BE2C (cell line): Measurements from ENCODE around the gene ZNG1A.
"Not testable (repeated sequence)": the region's sequence is repeated elsewhere in the genome, so short reads cannot be mapped to it uniquely, and the experiment has no call there.

Experiments
- DNase-seq: peaks from one replicate; pipeline ENCODE4 v3.0.0-alpha.2; 2020
- H3K27me3 ChIP-seq: fragments of 250-450 bp; sonication (Bioruptor Pico); 2 replicates; pipeline ENCODE4 v1.5.1; 2020; ENCODE audit warnings: mild to moderate bottlenecking
- H3K36me3 ChIP-seq: fragments of 250-450 bp; sonication (Bioruptor Pico); 2 replicates; pipeline ENCODE4 v1.5.1; 2020; ENCODE audit warnings: mild to moderate bottlenecking
- H3K4me1 ChIP-seq: fragments of 250-450 bp; sonication (Bioruptor Pico); 2 replicates; pipeline ENCODE4 v1.5.1; 2020
- H3K4me3 ChIP-seq: 2 replicates; pipeline ENCODE4 v1.5.1; 2011; ENCODE audit warnings: low read depth, low read length
- H3K9me3 ChIP-seq: fragments of 250-450 bp; sonication (Bioruptor Pico); 2 replicates; pipeline ENCODE4 v1.5.1; 2020
- TF ChIP-seq, protein P1 (sequence below): IDR thresholded peaks from 2 replicates; pipeline ENCODE4 v1.5.1; 2012; ENCODE audit warnings: mild to moderate bottlenecking, low read depth, low read length

The ZNG1A gene

DNA sequence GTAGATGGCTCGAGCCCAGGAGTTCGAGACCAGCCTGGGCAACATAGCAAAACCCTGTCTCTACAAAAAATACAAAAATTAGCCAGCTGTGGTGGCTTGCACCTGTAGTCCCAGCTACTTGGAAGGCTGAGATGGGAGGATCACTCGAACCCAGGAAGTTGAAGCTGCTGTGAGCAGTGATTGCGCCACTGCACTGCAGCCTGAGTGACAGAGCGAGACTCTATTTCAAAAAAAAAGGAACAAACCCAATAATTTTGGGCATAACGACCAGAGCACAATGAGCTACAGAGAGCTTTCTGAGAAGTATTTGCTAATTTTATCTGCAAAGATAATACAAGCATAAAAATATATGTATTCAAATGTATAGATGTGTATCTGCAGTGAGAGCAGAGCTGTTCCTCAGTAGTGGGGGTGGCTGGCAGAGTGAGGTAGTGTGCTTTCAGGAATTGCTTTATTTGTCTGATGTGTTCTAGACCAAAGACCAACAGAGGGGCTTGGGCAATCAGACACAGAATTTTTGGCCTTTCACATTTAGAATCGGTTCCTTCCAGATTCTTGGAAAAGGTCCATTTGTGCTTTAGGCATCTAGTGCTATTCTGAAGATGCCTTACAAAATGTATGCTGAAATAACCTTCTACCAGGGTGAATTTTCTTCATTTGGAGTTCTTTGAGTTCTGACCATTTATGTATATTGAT is 41.0 kb upstream of the ZNG1A start:
- H3K36me3 ChIP-seq: no peaks in the 10 kb centered on the region
- peaks cover 24% of the 10 kb centered on the region for H3K27me3 ChIP-seq
- no peaks in the 10 kb centered on the region for H3K9me3 ChIP-seq
- no peaks in the 10 kb centered on the region for H3K4me1 ChIP-seq
- DNase-seq: no peak
- TF ChIP-seq, protein P1, sequence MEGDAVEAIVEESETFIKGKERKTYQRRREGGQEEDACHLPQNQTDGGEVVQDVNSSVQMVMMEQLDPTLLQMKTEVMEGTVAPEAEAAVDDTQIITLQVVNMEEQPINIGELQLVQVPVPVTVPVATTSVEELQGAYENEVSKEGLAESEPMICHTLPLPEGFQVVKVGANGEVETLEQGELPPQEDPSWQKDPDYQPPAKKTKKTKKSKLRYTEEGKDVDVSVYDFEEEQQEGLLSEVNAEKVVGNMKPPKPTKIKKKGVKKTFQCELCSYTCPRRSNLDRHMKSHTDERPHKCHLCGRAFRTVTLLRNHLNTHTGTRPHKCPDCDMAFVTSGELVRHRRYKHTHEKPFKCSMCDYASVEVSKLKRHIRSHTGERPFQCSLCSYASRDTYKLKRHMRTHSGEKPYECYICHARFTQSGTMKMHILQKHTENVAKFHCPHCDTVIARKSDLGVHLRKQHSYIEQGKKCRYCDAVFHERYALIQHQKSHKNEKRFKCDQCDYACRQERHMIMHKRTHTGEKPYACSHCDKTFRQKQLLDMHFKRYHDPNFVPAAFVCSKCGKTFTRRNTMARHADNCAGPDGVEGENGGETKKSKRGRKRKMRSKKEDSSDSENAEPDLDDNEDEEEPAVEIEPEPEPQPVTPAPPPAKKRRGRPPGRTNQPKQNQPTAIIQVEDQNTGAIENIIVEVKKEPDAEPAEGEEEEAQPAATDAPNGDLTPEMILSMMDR: no peak
- H3K4me3 ChIP-seq: no peak overlapping the region

DNA sequence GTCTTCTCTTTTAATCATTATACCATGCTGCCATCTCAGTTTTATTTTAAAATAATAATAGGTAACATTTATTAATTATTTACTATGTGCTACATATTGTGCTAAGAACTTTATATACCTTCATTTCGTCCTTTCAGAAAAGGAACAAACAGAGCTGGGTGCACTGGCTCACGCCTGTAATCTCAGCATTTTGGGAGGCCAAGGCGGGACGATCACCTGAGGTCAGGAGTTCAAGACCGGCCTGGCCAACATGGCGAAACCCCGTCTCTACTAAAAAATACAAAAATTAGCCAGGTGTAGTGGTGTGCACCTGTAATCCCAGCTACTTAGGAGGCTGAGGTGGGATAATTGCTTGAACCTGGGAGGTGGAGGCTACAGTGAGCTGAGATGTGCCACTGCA is 40.2 kb upstream of the ZNG1A start:
- peaks cover 24% of the 10 kb centered on the region for H3K27me3 ChIP-seq
- H3K4me3 ChIP-seq, DNase-seq, H3K9me3 ChIP-seq, H3K36me3 ChIP-seq, H3K4me1 ChIP-seq: not testable (repeated sequence)

DNA sequence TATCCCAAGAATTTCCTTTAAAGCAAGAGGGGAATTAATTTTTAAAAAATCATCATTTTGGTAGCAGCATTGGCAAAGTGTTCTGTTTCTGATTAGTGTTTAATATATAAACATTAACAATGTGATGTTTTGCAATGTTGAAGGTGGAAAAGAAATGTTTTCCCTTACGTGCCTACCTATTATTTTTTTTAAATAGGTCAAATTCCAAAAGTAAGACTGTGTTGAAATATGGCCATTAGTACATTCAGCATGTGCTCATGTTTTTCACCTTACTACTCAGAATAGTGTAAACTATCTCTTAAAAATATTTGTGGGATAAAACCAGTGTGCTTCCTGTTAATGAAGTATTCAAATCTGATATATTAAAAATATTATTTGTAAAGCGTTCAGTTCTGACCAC is 39.1 kb upstream of the ZNG1A start:
- Histone ChIP-seq H3K4me1 (no peaks in the 10 kb centered on the region), H3K27me3 (peaks cover 28% of the 10 kb centered on the region), H3K36me3 (no peaks in the 10 kb centered on the region), H3K4me3 (no peak overlapping the region), H3K9me3 (no peaks in the 10 kb centered on the region)
- TF ChIP-seq, protein P1: no peak
- DNase-seq: no peak

DNA sequence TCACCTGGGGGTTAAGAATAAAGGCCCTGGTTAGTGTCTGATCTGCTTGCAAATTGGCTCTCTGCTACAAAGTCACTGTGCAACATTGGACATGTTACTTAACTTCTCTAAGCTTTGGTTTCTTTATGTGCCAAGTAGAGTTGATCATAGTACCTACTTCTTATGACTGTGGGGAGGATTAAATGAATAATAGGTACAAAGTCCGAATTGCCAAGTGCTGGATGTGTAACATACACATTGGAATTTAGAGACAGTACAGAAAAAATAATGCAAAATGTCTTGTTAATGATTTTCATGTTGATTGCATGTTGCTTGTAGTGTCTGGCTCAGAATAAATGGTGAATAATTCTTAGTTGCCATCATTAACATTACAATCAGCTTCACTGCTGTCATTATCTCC is 38.0 kb upstream of the ZNG1A start:
- Histone ChIP-seq H3K36me3 (no peaks in the 10 kb centered on the region), H3K9me3 (no peaks in the 10 kb centered on the region), H3K27me3 (peaks cover 35% of the 10 kb centered on the region), H3K4me1 (no peaks in the 10 kb centered on the region), H3K4me3 (no peak overlapping the region)
- no peak for DNase-seq
- TF ChIP-seq, protein P1: no peak

DNA sequence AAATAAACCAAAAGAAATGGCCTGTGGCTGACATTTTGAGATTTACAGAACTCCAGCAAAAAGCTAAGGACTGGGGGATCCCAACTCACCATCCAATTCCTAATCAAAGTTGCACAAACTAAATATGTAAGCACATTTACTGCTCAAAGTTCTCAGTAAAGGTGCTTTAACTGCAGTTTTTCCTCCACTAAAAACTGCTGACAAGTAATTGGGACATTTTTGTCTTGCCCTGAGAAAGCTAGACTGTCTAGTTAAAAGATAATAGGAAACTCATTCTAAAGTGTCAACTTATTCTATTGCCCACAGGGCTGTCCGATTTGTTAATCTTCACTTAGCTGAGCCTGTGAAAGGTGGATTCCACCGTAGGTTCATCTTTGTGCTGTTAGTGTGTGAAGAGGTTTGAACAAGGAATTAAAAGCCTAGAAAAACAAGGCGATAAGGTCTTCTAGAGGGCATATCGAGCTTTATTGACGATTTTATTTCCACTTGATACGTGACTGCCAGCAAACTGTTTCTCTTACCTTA is 36.8 kb upstream of the ZNG1A start:
- H3K27me3 ChIP-seq: peaks cover 39% of the 10 kb centered on the region
- no peak for DNase-seq

DNA sequence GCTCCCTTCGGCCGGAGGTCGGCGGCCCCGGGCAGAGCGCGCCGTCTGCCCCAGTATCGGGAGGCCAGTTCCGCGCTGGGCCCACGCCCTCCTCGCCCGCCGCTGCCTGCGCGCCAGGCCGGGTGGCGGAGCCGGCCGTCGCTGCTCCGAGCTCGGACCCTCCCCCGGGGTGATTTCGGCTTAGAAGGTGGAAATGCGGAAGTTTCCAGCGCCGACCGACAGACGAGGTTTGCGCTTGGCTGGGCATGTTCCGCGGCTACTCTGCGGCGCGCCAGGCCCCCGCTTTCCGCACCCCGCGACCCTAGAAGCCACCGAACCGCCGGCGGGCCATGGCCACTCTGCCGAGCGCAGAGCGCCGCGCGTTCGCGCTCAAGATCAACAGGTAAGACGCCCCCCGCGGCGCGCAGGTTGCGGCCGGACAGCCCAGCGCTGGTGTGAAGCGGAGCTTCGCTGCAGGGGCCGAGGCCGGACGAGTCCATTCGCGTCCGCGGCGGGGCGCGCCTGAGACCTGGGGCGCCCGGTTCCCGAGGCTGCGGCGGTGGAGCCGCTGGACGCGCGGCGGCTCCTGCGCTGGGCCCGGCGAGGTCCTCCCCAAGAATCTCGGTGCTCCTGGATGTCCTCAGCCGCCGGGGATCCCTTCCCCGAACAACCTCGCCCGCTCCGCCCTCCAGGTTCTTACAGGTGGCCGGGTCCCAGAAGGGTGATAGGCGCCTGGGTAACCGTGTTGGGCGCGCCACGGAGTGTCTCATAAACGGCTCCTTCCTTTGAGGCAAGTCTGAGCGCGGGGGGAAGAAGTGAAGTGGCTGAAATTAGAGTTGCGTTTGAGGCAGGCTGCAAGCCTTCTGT is 36.0 kb upstream of the ZNG1A start, which contains the start of gene DOCK8:
DOCK8 (plus strand) TSS at position 218 of the 846 bp plus-strand sequence; CDS start at position 330, 112 bp downstream.
- no peaks in the 10 kb centered on the region for H3K36me3 ChIP-seq
- H3K27me3 ChIP-seq: peaks cover 39% of the 10 kb centered on the region
- H3K4me3 ChIP-seq: no peak within 1 kb of the TSS

More for the DNA sequence above, 36.8 kb upstream of the ZNG1A start:
- TF ChIP-seq, protein P1: no peak
- Histone ChIP-seq H3K4me3 (no peak overlapping the region), H3K36me3 (no peaks in the 10 kb centered on the region), H3K4me1 (no peaks in the 10 kb centered on the region), H3K9me3 (no peaks in the 10 kb centered on the region)

More for the DNA sequence above, 36.0 kb upstream of the ZNG1A start, which contains the start of gene DOCK8:
- no peak for DNase-seq
- no peaks in the 10 kb centered on the region for H3K4me1 ChIP-seq
- H3K9me3 ChIP-seq: no peaks in the 10 kb centered on the region
- TF ChIP-seq, protein P1: no peak
